SK-N-SH (cell line): ENCODE measurements around the gene SAMD4A. TPM values are rescaled to one million over a fixed set of nuclear protein-coding genes. Genes with fewer than 3 reads are reported as not detected.

Experiments used
- CTCF ChIA-PET: fragments of 300-600, 350-600 bp; formaldehyde crosslinking; extraction: SDS; loops from one replicate; lab custom pipeline; 2021; lab: Yijun Ruan, JAX
- POLR2A ChIA-PET: fragments of 350-600 bp; sonication (Branson Sonifier 250); formaldehyde crosslinking; extraction: SDS; loops from one replicate; lab custom pipeline; 2020; ENCODE audit warnings: antibody characterized with exemption, inconsistent platforms; lab: Yijun Ruan, JAX
- DNase-seq: peaks from one replicate; pipeline ENCODE4 v3.0.0; 2012
- H2AFZ ChIP-seq: fragments of 200-600 bp; sonication (generic); 2 replicates; pipeline ENCODE4 v1.8.1; 2016; ENCODE audit warnings: antibody characterized with exemption, mild to moderate bottlenecking, low read depth
- H3F3A ChIP-seq: fragments of 200-600 bp; sonication (generic); replicated peaks from 2 replicates; pipeline ENCODE3; 2016; ENCODE audit warnings: antibody characterized with exemption, mild to moderate bottlenecking; ENCODE audit not compliant: insufficient read depth
- H3K27ac ChIP-seq, 2 experiments: fragments of 200-500 bp in 1 of 2; fragments of 200-600 bp in 1 of 2; sonication (Bioruptor generic) in 1 of 2; sonication (generic), shearing (Covaris generic) in 1 of 2; 2 replicates each; pipeline versions ENCODE4 v1.5.1 to v1.6.1; 2014 to 2016; ENCODE audit warnings: low read depth in 2 of 2, inconsistent platforms in 1 of 2, low read length in 1 of 2, mild to moderate bottlenecking in 1 of 2, mixed read lengths in 1 of 2
- H3K27me3 ChIP-seq: fragments of 200-600 bp; sonication (generic), shearing (Covaris generic); 2 replicates; pipeline ENCODE4 v1.6.1; 2016; ENCODE audit warnings: mixed run types; ENCODE audit not compliant: insufficient read depth
- H3K36me3 ChIP-seq, 2 experiments: fragments of 200-500 bp in 1 of 2; fragments of 200-600 bp in 1 of 2; sonication (Bioruptor generic) in 1 of 2; sonication (generic) in 1 of 2; replicated peaks in 1 of 2; 2 replicates each; pipeline versions ENCODE3 to v1.5.1; 2014 to 2016; ENCODE audit warnings: low read length in 1 of 2, mild to moderate bottlenecking in 1 of 2; ENCODE audit not compliant: insufficient read depth in 2 of 2, control insufficient read depth in 1 of 2
- H3K4me1 ChIP-seq, 2 experiments: fragments of 200-500 bp in 1 of 2; fragments of 200-600 bp in 1 of 2; sonication (Bioruptor generic) in 1 of 2; sonication (generic), shearing (Covaris generic) in 1 of 2; 2 replicates each; pipeline versions ENCODE4 v1.5.1 to v1.6.1; 2014 to 2016; ENCODE audit warnings: low read depth in 1 of 2, low read length in 1 of 2, mixed run types in 1 of 2; ENCODE audit not compliant: insufficient read depth in 2 of 2, control insufficient read depth in 1 of 2
- H3K4me2 ChIP-seq: fragments of 200-600 bp; sonication (generic), shearing (Covaris generic); 2 replicates; pipeline ENCODE4 v1.6.1; 2017; ENCODE audit warnings: mixed run types
- H3K4me3 ChIP-seq, 2 experiments: fragments of 200-500 bp in 1 of 2; fragments of 200-600 bp in 1 of 2; sonication (Bioruptor generic) in 1 of 2; sonication (generic), shearing (Covaris generic) in 1 of 2; 2 replicates each; pipeline versions ENCODE4 v1.5.1 to v1.8.1; 2014 to 2016; ENCODE audit warnings: low read depth in 2 of 2, inconsistent platforms in 1 of 2, low read length in 1 of 2, mild to moderate bottlenecking in 1 of 2, mixed read lengths in 1 of 2, moderate library complexity in 1 of 2
- H3K79me2 ChIP-seq: fragments of 200-600 bp; sonication (generic); 2 replicates; pipeline ENCODE4 v1.8.1; 2017; ENCODE audit warnings: mild to moderate bottlenecking; ENCODE audit not compliant: insufficient read depth
- H3K9ac ChIP-seq: fragments of 200-600 bp; sonication (generic); 2 replicates; pipeline ENCODE4 v1.6.1; 2017; ENCODE audit warnings: mixed run types
- H3K9me2 ChIP-seq: fragments of 200-600 bp; sonication (generic); 2 replicates; pipeline ENCODE4 v1.6.1; 2017; ENCODE audit warnings: mixed run types
- H3K9me3 ChIP-seq: fragments of 200-600 bp; sonication (generic); 2 replicates; pipeline ENCODE4 v1.6.1; 2017; ENCODE audit warnings: mixed run types, mild to moderate bottlenecking, moderate library complexity
- H4K20me1 ChIP-seq: fragments of 200-600 bp; sonication (generic); 2 replicates; pipeline ENCODE4 v1.6.1; 2017; ENCODE audit warnings: mild to moderate bottlenecking, mixed run types; ENCODE audit not compliant: insufficient read depth
- CHD2 ChIP-seq: fragments of 150-350 bp; IDR thresholded peaks from 2 replicates; pipeline ENCODE4 v1.6.1; 2018; ENCODE audit warnings: low read length; ENCODE audit not compliant: partially characterized antibody
- ELF1 ChIP-seq: IDR thresholded peaks from 2 replicates; pipeline ENCODE4 v1.4.0; 2012
- FOXJ3 ChIP-seq: sonication (generic); formaldehyde crosslinking; IDR thresholded peaks from 2 replicates; pipeline ENCODE4 v1.5.1; 2020; ENCODE audit warnings: mild to moderate bottlenecking, missing genetic modification reagents
- GABPA ChIP-seq: IDR thresholded peaks from 2 replicates; pipeline ENCODE4 v1.4.0; 2012; ENCODE audit warnings: low read depth, mild to moderate bottlenecking
- GATA2 ChIP-seq: sonication (generic); formaldehyde crosslinking; IDR thresholded peaks from 2 replicates; pipeline ENCODE4 v1.5.0; 2020; ENCODE audit warnings: mild to moderate bottlenecking, missing genetic modification reagents
- MEF2A ChIP-seq: IDR thresholded peaks from 2 replicates; pipeline ENCODE4 v1.4.0; 2012; ENCODE audit warnings: low read depth, borderline replicate concordance
- NRF1 ChIP-seq: IDR thresholded peaks from 2 replicates; pipeline ENCODE4 v1.6.1; 2012; ENCODE audit warnings: low read depth, mild to moderate bottlenecking, low read length
- POLR2AphosphoS5 ChIP-seq: IDR thresholded peaks from 2 replicates; pipeline ENCODE4 v1.6.1; 2012; ENCODE audit warnings: low read depth, low read length
- TAF1 ChIP-seq: IDR thresholded peaks from 2 replicates; pipeline ENCODE4 v1.6.1; 2012; ENCODE audit warnings: low read depth, mild to moderate bottlenecking, low read length, moderate library complexity, borderline replicate concordance
- TEAD4 ChIP-seq: IDR thresholded peaks from 2 replicates; pipeline ENCODE4 v1.4.0; 2012; ENCODE audit warnings: mild to moderate bottlenecking, borderline replicate concordance; ENCODE audit not compliant: insufficient read depth
- YY1 ChIP-seq: IDR thresholded peaks from 2 replicates; pipeline ENCODE4 v1.4.0; 2012; ENCODE audit warnings: low read depth, mild to moderate bottlenecking
- WGBS: methylation state at CpG from one replicate; pipeline ENCODE4 v1.1.6; 2017; ENCODE audit warnings: low lambda C conversion rate; 5-methylcytosine and 5-hydroxymethylcytosine counted together
- polyA plus RNA-seq, 3 experiments: library from polyadenylated mRNA; depleted of rRNA; stranded (reverse); fragments of >200 nt; gene quantifications; 2 replicates each; pipeline ENCODE4 v1.2.3, GENCODE V29; 2012
- TF ChIP-seq, protein P1 (sequence below): IDR thresholded peaks from 2 replicates; pipeline ENCODE4 v1.6.1; 2012; ENCODE audit warnings: mild to moderate bottlenecking, low read depth, low read length, moderate library complexity
- TF ChIP-seq, protein P2 (sequence below): fragments of 200-600 bp; sonication (generic); IDR thresholded peaks from 2 replicates; pipeline ENCODE4 v1.6.1; 2017; ENCODE audit warnings: antibody characterized with exemption, mild to moderate bottlenecking, moderate library complexity
- TF ChIP-seq, protein P3 (sequence below): IDR thresholded peaks from 2 replicates; pipeline ENCODE4 v1.4.0; 2012; ENCODE audit warnings: low read depth, borderline replicate concordance
- TF ChIP-seq, protein P4 (sequence below): IDR thresholded peaks from 2 replicates; pipeline ENCODE4 v1.4.0; 2012; ENCODE audit warnings: low read depth

SAMD4A gene
- polyA plus RNA-seq, 1 of the 3 experiments (the other 2 are of a cell fraction) = 5.0 TPM

DNA sequence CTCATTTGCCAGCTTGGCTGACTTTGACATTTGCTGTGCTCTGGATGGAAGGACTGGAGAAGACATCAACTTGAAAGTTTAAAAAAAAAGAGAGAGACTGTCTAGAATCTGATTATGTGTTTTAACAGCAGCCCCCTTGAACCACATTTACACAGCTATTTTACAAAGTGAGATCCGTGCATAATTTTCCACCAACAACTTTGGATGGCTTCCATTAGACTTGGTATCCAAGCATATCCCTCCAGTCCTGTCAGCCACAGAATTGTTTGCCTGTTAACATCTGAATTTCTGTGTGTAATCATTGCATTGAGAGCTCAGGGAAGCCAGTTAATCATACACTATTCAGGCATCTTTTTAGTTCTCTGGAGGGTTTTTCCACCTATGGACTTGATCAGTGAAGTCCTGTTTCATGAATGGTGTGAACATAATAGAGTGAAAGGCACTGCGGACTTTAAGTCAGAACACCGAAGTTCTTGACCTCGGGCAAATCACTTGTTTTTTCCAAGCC is 93.7 kb downstream of the SAMD4A start:
- Histone ChIP-seq H3K4me3 (no peak overlapping the region), H3F3A (peaks cover 6% of the 10 kb centered on the region), H3K27ac (no peak overlapping the region), H3K9ac (no peak overlapping the region), H4K20me1 (peaks cover 30% of the 10 kb centered on the region)
- CTCF ChIA-PET = interaction anchor here (0.7 kb wide), 1 partner anchor 609 kb away, joined by 4 read pairs; no protein-coding TSS in a partner anchor
- POLR2A ChIA-PET = no interaction called here
- TF ChIP-seq MEF2A (no peak), CHD2 (no peak), TAF1 (no peak), GABPA (no peak), YY1 (no peak), ELF1 (no peak), TEAD4 (no peak), GATA2 (CRISPR knock-in tag) (no peak), POLR2AphosphoS5 (no peak), NRF1 (no peak), FOXJ3 (CRISPR knock-in tag) (no peak)
- TF ChIP-seq, protein P1, sequence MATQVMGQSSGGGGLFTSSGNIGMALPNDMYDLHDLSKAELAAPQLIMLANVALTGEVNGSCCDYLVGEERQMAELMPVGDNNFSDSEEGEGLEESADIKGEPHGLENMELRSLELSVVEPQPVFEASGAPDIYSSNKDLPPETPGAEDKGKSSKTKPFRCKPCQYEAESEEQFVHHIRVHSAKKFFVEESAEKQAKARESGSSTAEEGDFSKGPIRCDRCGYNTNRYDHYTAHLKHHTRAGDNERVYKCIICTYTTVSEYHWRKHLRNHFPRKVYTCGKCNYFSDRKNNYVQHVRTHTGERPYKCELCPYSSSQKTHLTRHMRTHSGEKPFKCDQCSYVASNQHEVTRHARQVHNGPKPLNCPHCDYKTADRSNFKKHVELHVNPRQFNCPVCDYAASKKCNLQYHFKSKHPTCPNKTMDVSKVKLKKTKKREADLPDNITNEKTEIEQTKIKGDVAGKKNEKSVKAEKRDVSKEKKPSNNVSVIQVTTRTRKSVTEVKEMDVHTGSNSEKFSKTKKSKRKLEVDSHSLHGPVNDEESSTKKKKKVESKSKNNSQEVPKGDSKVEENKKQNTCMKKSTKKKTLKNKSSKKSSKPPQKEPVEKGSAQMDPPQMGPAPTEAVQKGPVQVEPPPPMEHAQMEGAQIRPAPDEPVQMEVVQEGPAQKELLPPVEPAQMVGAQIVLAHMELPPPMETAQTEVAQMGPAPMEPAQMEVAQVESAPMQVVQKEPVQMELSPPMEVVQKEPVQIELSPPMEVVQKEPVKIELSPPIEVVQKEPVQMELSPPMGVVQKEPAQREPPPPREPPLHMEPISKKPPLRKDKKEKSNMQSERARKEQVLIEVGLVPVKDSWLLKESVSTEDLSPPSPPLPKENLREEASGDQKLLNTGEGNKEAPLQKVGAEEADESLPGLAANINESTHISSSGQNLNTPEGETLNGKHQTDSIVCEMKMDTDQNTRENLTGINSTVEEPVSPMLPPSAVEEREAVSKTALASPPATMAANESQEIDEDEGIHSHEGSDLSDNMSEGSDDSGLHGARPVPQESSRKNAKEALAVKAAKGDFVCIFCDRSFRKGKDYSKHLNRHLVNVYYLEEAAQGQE = no peak
- TF ChIP-seq, protein P2, sequence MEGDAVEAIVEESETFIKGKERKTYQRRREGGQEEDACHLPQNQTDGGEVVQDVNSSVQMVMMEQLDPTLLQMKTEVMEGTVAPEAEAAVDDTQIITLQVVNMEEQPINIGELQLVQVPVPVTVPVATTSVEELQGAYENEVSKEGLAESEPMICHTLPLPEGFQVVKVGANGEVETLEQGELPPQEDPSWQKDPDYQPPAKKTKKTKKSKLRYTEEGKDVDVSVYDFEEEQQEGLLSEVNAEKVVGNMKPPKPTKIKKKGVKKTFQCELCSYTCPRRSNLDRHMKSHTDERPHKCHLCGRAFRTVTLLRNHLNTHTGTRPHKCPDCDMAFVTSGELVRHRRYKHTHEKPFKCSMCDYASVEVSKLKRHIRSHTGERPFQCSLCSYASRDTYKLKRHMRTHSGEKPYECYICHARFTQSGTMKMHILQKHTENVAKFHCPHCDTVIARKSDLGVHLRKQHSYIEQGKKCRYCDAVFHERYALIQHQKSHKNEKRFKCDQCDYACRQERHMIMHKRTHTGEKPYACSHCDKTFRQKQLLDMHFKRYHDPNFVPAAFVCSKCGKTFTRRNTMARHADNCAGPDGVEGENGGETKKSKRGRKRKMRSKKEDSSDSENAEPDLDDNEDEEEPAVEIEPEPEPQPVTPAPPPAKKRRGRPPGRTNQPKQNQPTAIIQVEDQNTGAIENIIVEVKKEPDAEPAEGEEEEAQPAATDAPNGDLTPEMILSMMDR = no peak
- TF ChIP-seq, protein P3, sequence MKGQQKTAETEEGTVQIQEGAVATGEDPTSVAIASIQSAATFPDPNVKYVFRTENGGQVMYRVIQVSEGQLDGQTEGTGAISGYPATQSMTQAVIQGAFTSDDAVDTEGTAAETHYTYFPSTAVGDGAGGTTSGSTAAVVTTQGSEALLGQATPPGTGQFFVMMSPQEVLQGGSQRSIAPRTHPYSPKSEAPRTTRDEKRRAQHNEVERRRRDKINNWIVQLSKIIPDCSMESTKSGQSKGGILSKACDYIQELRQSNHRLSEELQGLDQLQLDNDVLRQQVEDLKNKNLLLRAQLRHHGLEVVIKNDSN = no peak
- TF ChIP-seq, protein P4, sequence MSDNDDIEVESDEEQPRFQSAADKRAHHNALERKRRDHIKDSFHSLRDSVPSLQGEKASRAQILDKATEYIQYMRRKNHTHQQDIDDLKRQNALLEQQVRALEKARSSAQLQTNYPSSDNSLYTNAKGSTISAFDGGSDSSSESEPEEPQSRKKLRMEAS = no peak
- TF ChIP-seq, all 33 proteins: peak for 0
- H3K79me2 ChIP-seq = peaks cover 98% of the 10 kb centered on the region
- H3K9me3 ChIP-seq = no peaks in the 10 kb centered on the region
- H3K4me1 ChIP-seq = peaks cover 3 to 14% of the 10 kb centered on the region in 2 experiments; a peak in 3 of 4 replicates
- H3K36me3 ChIP-seq = peaks cover 0 to 6% of the 10 kb centered on the region in 2 experiments
- WGBS = 93% methylated on average over 4 of the region's 4 CpGs
- H3K9me2 ChIP-seq = no peaks in the 10 kb centered on the region
- DNase-seq = no peak
- no peak overlapping the region for H2AFZ ChIP-seq
- H3K27me3 ChIP-seq = no peaks in the 10 kb centered on the region
- H3K4me2 ChIP-seq = no peak overlapping the region
